22Rv1 (cell line): ENCODE measurements around the gene NPR3.

Experiments
- ZFX ChIP-seq: fragments of 450-650 bp; IDR thresholded peaks from 2 replicates; pipeline ENCODE4 v1.6.1; 2017; ENCODE audit warnings: antibody characterized with exemption, borderline replicate concordance
- TF ChIP-seq, protein P1 (sequence below): fragments of 450-650 bp; IDR thresholded peaks from 2 replicates; pipeline ENCODE4 v1.5.1; 2017; ENCODE audit warnings: mild to moderate bottlenecking

DNA sequence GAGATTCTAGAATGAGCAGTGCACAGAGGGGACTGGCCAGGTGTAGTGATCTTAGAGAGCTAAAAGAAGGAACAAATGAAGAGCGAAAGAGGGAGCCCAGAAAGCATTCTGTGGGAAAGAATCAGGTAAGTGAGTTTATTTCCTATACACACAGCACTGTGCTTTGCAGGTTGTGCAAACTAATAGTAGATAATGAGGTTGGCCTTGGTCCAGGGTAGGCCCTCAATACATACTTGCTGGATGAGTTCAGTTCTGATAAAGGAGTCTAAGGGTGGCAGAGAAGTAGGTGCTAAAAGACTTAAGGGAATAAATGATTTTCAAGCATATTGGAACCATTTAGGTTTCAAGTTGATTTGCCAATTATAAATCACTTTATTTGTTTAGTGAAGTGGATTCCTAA is 122.0 kb downstream of the NPR3 start:
- TF ChIP-seq, protein P1, sequence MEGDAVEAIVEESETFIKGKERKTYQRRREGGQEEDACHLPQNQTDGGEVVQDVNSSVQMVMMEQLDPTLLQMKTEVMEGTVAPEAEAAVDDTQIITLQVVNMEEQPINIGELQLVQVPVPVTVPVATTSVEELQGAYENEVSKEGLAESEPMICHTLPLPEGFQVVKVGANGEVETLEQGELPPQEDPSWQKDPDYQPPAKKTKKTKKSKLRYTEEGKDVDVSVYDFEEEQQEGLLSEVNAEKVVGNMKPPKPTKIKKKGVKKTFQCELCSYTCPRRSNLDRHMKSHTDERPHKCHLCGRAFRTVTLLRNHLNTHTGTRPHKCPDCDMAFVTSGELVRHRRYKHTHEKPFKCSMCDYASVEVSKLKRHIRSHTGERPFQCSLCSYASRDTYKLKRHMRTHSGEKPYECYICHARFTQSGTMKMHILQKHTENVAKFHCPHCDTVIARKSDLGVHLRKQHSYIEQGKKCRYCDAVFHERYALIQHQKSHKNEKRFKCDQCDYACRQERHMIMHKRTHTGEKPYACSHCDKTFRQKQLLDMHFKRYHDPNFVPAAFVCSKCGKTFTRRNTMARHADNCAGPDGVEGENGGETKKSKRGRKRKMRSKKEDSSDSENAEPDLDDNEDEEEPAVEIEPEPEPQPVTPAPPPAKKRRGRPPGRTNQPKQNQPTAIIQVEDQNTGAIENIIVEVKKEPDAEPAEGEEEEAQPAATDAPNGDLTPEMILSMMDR = no peak
- TF ChIP-seq ZFX = no peak
